Fibroblast of lung (primary cell): ENCODE measurements around the gene HDDC2. TPM values are rescaled to one million over a fixed set of nuclear protein-coding genes. Genes with fewer than 3 reads are reported as not detected.

Experiments used
- DNase-seq, 2 donors: peaks; one replicate each; pipeline versions ENCODE4 v3.0.0 to v3.0.0-alpha.2; 2010; ENCODE audit warnings: low read depth in 2 of 2
- H2AFZ ChIP-seq: 2 replicates; pipeline ENCODE4 v1.5.1; 2012; ENCODE audit warnings: low read length, control low read depth, inconsistent platforms
- H3K27ac ChIP-seq: 2 replicates; pipeline ENCODE4 v1.5.1; 2011; ENCODE audit warnings: low read length, control low read depth; ENCODE audit not compliant: insufficient read depth
- H3K27me3 ChIP-seq: 2 replicates; pipeline ENCODE4 v1.5.1; 2011; ENCODE audit warnings: mild to moderate bottlenecking, low read length; ENCODE audit not compliant: control insufficient read depth, insufficient read depth
- H3K36me3 ChIP-seq: 2 replicates; pipeline ENCODE4 v1.5.1; 2011; ENCODE audit warnings: low read length; ENCODE audit not compliant: control insufficient read depth, insufficient read depth
- H3K4me1 ChIP-seq: 2 replicates; pipeline ENCODE4 v1.5.1; 2011; ENCODE audit warnings: low read length; ENCODE audit not compliant: control insufficient read depth, insufficient read depth; ENCODE audit errors: extremely low read depth
- H3K4me2 ChIP-seq: 2 replicates; pipeline ENCODE4 v1.5.1; 2011; ENCODE audit warnings: low read length, control low read depth; ENCODE audit not compliant: insufficient read depth; ENCODE audit errors: extremely low read depth
- H3K4me3 ChIP-seq, 4 experiments: fragments of 200-600 bp in 1 of 4; sonication (generic) in 1 of 4; replicated peaks in 1 of 4; 2 replicates each; pipeline ENCODE4 v1.5.1; 2011 to 2016; ENCODE audit warnings: low read length in 4 of 4, low read depth in 3 of 4, mild to moderate bottlenecking in 3 of 4, control low read depth in 2 of 4, inconsistent platforms in 1 of 4, mixed read lengths in 1 of 4; ENCODE audit not compliant: insufficient read depth in 1 of 4; ENCODE audit errors: control extremely low read depth in 1 of 4
- H3K79me2 ChIP-seq: 2 replicates; pipeline ENCODE4 v1.5.1; 2012; ENCODE audit warnings: mild to moderate bottlenecking, low read length, inconsistent platforms; ENCODE audit not compliant: control insufficient read depth, insufficient read depth
- H3K9ac ChIP-seq: 2 replicates; pipeline ENCODE4 v1.5.1; 2011; ENCODE audit warnings: mild to moderate bottlenecking, low read length, control low read depth; ENCODE audit not compliant: insufficient read depth
- H3K9me3 ChIP-seq: 2 replicates; pipeline ENCODE4 v1.5.1; 2012; ENCODE audit warnings: low read depth, low read length; ENCODE audit not compliant: control insufficient read depth, insufficient read depth
- H4K20me1 ChIP-seq: 2 replicates; pipeline ENCODE4 v1.5.1; 2011; ENCODE audit warnings: low read length; ENCODE audit not compliant: control insufficient read depth, insufficient read depth; ENCODE audit errors: extremely low read depth
- EZH2 ChIP-seq: IDR thresholded peaks from 2 replicates; pipeline ENCODE4 v1.5.1; 2012; ENCODE audit warnings: low read length, control low read depth, mild to moderate bottlenecking; ENCODE audit errors: missing control alignments
- polyA plus RNA-seq, 2 donors: library from polyadenylated mRNA; depleted of rRNA in 1 of 2; stranded (reverse) in 1 of 2; unstranded in 1 of 2; fragments of >200 nt; gene quantifications; 2 replicates each; pipeline ENCODE4 v1.2.1, GENCODE V29; 2011 to 2012; ENCODE audit warnings: missing spikeins in 1 of 2
- total RNA-seq: library from RNA; depleted of rRNA; stranded (reverse); fragments of >200 nt; gene quantifications from 2 replicates; pipeline ENCODE4 v1.2.1, GENCODE V29; 2014
- TF ChIP-seq, protein P1 (sequence below), 2 donors: IDR thresholded peaks in 1 of 2; conservative IDR thresholded peaks in 1 of 2; 1 replicate in 1 of 2; 2 replicates in 1 of 2; pipeline ENCODE4 v1.5.1; 2011 to 2012; ENCODE audit warnings: low read length in 2 of 2, control low read depth in 1 of 2, inconsistent platforms in 1 of 2, low read depth in 1 of 2, mild to moderate bottlenecking in 1 of 2

Gene HDDC2
- total and polyA plus RNA-seq, 2 donors (not counting 1 experiment from before 2014, with no cell fraction given): 58.8 to 174 TPM

GRCh38 chr6:125341460-125341859, 39.7 kb upstream of the HDDC2 start:
- no peak for DNase-seq
- no peaks in the 10 kb centered on the region for H3K36me3 ChIP-seq
- H3K4me2 ChIP-seq: no peak overlapping the region
- H3K4me1 ChIP-seq: no peaks in the 10 kb centered on the region
- TF ChIP-seq, protein P1, sequence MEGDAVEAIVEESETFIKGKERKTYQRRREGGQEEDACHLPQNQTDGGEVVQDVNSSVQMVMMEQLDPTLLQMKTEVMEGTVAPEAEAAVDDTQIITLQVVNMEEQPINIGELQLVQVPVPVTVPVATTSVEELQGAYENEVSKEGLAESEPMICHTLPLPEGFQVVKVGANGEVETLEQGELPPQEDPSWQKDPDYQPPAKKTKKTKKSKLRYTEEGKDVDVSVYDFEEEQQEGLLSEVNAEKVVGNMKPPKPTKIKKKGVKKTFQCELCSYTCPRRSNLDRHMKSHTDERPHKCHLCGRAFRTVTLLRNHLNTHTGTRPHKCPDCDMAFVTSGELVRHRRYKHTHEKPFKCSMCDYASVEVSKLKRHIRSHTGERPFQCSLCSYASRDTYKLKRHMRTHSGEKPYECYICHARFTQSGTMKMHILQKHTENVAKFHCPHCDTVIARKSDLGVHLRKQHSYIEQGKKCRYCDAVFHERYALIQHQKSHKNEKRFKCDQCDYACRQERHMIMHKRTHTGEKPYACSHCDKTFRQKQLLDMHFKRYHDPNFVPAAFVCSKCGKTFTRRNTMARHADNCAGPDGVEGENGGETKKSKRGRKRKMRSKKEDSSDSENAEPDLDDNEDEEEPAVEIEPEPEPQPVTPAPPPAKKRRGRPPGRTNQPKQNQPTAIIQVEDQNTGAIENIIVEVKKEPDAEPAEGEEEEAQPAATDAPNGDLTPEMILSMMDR (conservative IDR thresholded peaks at IDR 0.05 in 1 of 2, IDR thresholded peaks at IDR 0.05 in 1 of 2; ENCODE audit: low read depth in 1 of 2, low read length in 2 of 2): no peak
- TF ChIP-seq EZH2: no peak
- H3K27ac ChIP-seq: no peak overlapping the region
- H3K4me3 ChIP-seq: no peak overlapping the region
- no peaks in the 10 kb centered on the region for H3K79me2 ChIP-seq
- no peaks in the 10 kb centered on the region for H3K9me3 ChIP-seq
- no peak overlapping the region for H3K9ac ChIP-seq
- H4K20me1 ChIP-seq: no peaks in the 10 kb centered on the region
- H3K27me3 ChIP-seq: no peaks in the 10 kb centered on the region
- H2AFZ ChIP-seq: no peak overlapping the region

DNA sequence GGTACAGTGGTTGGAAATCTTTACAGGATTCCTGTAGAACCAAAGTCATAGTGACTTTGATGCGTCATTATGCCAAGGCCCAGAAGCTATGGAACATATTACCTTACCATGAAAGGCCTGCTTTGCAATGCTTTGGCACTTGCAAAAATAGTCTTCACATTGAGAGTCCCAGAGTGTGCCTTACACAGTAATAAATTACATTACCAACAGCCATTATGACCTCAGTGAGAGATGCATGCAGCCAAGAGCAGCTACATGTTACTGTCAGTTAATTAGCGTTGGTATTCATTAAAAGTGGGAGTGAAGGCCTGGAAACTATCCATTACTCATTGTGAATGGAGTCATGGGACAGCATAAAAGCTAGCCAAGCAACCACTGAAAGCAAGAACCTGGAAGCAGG, 39.2 kb upstream of the HDDC2 start:
- H3K4me3 ChIP-seq: no peak overlapping the region
- H3K36me3 ChIP-seq: no peaks in the 10 kb centered on the region
- H4K20me1 ChIP-seq: no peaks in the 10 kb centered on the region
- H3K27me3 ChIP-seq: no peaks in the 10 kb centered on the region
- H3K9me3 ChIP-seq: no peaks in the 10 kb centered on the region
- H3K4me2 ChIP-seq: no peak overlapping the region
- no peak overlapping the region for H3K9ac ChIP-seq
- no peaks in the 10 kb centered on the region for H3K4me1 ChIP-seq
- no peaks in the 10 kb centered on the region for H3K79me2 ChIP-seq
- no peak overlapping the region for H3K27ac ChIP-seq
- TF ChIP-seq, protein P1 (conservative IDR thresholded peaks at IDR 0.05 in 1 of 2, IDR thresholded peaks at IDR 0.05 in 1 of 2; ENCODE audit: low read depth in 1 of 2, low read length in 2 of 2): no peak
- no peak for TF ChIP-seq EZH2
- H2AFZ ChIP-seq: no peak overlapping the region
- DNase-seq: no peak

GRCh38 chr6:125340175-125340835, 38.5 kb upstream of the HDDC2 start:
- Histone ChIP-seq H3K36me3 (no peaks in the 10 kb centered on the region), H3K79me2 (no peaks in the 10 kb centered on the region), H3K9ac (no peak overlapping the region), H3K4me1 (no peaks in the 10 kb centered on the region), H3K9me3 (no peaks in the 10 kb centered on the region), H3K4me2 (no peak overlapping the region), H3K4me3 (no peak overlapping the region), H4K20me1 (no peaks in the 10 kb centered on the region), H3K27me3 (no peaks in the 10 kb centered on the region), H3K27ac (no peak overlapping the region), H2AFZ (no peak overlapping the region)
- DNase-seq: no peak
- no peak for TF ChIP-seq EZH2
- TF ChIP-seq, protein P1 (conservative IDR thresholded peaks at IDR 0.05 in 1 of 2, IDR thresholded peaks at IDR 0.05 in 1 of 2; ENCODE audit: low read depth in 1 of 2, low read length in 2 of 2): no peak
